ENCODE measurements around the gene RC3H2.
"Not testable (repeated sequence)": the region's sequence is repeated elsewhere in the genome, so short reads cannot be mapped to it uniquely, and the experiment has no call there.

The RC3H2 gene

DNA sequence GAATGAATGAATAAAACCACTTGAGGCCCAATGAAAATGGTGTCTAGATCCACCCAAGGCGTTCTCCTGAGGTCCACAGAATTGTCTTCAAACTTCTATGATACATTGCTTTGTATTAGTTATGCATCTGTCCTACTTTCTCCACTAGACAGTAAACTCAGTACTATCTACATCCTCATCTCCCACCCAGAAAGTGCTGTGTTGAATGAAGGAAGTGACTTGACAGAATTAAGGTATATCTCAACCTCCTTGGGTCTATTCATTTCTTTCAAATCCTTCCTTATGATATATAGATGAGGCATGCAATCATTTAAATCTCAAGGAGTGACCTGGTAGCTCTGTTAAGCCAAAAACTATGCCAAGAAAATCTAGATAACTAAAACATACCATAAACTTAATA, 61.0 kb downstream of the RC3H2 start:
- no peak for DNase-seq

DNA sequence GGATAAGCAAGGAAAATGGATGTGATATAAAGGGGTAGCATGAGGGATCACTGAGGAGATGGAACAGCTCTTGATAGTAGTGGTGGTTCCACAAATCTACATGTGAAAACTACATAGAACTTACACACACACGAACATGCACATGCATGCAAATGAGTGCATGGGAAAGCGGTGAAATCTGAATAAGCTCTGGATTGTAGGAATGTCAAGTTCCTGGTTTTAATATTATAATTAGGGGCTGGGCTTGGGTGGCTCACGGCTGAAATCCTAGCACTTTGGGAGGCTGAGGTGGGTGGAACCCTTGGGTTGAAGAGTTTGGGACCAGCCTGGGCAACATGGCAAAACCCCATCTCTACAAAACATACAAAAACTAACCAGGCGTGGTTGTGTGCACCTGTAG, 63.7 kb downstream of the RC3H2 start:
- DNase-seq, result no peak

- DNase-seq, result not testable (repeated sequence)
These were observed 66.7 kb downstream of the RC3H2 start for GRCh38 chr9:122838441-122838840.

DNA sequence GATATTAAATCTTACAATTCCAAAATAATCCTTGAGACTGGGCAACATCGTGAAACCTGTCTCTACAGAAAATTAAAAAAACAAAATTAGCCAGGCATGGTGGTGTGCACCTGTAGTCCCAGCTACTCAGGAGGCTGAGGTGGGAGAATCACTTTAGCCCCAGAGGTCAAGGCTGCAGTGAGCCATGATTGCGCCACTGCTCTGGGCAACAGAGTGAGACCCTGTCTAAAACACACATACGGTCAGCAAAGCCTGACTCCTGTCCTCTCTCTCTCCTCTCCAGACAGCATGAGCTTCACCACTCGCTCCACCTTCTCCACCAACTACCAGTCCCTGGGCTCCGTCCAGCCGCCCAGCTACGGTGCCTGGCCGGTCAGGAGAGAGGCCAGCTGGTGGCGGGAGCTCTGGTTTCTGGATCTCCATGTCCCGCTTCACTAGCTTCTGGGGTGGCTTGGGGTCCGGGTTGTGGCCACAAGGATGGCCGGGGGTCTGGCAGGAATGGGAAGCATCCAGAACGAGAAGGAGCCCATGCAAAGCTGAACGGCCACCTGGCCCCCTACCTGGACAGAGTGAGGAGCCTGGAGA, 67.8 kb downstream of the RC3H2 start:
- no peak for DNase-seq

DNA sequence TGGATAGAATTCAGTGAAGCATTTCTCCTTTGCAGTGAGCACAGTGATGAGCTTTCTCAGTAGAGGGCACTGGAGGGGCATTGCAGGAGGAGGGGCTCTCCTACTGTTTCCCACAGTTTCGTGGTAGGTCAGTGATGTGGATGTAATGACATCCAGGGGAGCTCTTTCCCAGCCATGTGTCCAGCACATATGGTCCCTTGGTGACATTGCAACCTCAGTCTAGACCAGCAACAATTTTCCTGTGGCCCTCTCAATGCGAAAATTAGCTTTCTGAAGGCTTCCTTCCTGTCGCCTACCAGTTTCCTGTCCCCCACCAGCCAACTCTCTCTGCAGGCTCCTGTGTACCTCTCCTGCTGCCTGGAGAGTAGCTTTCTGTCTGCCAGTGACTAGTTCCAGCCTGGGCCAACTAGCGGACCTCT, 69.8 kb downstream of the RC3H2 start:
- peak; percentile 47 for DNase-seq

DNA sequence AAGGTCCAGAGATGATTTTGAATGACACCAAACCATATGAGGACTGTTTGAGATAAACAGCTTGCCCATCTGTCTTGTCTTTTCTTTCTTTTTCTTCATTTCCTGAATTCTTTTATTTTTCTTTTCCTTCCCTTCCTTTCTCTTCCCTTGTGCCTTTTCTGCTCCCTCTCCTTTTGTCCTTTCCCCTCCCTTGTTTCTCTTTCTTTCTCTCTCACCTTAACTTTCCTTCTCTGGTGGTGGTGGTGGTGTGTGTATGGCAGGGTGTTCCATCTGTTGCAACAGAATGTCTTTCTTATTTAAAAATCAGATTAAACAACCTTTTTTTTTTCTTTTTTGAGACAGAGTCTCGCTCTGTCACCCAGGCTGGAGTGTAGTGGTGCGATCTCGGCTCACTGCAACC, 73.0 kb downstream of the RC3H2 start:
- DNase-seq, result no peak

DNA sequence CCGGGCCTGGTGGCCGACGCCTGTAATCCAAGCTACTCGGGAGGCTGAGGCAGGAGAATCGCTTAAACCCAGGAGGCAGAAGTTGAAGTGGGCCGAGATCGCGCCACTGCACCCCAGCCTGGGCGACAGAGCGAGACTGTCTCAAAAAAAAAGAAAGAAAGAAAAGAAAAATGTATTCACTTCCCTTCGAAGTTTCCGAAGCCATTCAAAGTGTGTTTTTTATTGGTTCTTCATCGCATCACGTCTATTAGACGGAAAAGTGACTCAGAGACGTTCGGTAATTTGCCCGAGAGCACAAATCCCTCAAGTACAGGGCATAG, 76.2 kb downstream of the RC3H2 start:
- DNase-seq, result not testable (repeated sequence)

- no peak for DNase-seq
These were observed 77.4 kb downstream of the RC3H2 start for GRCh38 chr9:122827761-122828093.

DNA sequence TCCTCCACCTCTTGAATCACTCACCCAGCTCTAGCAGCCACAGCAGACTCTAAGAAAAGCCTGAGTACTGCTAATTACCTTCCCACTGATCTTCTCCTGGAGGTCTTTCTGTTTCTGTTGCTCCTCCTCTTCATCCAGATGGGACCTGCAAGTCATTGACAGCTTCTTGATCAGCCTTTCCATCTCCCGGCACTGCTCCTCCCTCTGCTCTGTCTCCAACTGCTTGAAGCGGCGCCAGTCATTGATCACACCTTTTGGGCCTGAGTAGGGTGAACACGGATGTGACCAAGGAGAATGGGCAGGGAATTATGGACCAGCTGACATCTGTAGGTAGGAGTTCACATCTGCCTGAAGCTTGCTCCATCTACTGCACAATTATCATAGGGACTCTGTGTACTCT, 82.2 kb downstream of the RC3H2 start:
- no peak for DNase-seq

- no peak for DNase-seq
These were observed 83.1 kb downstream of the RC3H2 start for GRCh38 chr9:122822056-122822455.

DNA sequence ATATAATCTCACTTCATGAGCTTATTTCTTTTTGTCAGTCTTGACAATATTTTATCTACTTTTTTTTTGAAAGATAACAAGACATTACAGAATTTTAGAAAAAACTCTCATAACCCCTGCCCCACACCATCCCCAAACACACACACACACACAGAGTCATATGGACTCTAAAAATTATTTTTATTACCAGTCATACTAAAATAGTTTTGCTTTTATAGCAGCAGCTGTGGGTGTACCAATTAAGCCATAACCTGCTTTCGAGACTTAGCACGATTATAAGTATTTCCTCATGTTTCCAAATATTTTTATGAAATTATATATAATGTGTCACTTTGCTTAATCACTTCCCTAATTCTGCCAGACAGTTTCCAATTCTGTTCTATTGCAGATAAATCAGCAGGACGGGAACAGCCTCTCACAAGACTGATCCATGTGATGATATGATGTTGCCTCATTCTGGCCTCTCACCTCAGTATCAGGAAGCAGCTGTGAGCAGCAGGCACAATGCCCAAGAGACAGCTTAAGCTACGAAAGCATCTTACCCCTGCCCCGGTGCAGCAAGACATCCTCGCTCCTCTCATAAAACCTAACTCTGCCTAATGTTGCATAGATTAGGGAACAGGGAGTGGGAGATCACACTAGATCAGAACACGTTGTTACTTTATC, 83.7 kb downstream of the RC3H2 start:
- DNase-seq, result no peak

DNA sequence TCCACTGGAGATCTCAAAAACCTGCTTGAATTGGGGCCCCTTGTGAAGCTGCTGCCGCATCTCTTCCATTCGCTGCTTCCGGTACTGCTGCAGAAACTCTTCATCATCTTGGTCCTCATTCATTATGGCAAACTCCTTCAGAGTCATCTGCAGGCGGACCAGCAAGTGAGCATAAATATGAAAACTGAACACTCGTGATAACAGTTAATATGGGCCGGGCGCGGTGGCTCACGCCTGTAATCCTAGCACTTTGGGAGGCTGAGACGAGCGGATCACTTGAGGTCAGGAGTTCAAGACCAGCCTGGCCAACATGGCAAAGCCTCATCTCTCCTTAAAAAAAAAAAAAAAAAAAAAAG, 84.7 kb downstream of the RC3H2 start:
- no peak for DNase-seq

- no peak for DNase-seq
These were observed 85.2 kb downstream of the RC3H2 start for GRCh38 chr9:122819791-122820489.

DNA sequence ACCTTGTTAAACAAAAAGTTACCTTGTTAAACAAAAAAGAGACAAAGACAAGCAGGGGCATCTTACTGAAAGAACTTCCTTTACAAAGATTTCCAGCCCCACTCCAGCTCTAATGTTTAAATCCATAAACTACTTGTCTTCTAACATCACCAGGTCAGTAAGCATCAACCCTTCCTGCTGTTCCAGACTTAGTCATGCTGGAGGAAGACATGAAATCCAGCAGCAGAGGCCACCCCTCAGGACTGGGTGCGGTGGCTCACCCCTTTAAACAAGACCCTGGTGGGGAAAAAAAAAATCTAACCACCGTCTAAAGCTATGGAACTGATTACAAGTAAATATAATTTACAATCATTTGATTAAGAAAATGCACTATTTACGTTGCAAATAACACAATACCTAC, 85.8 kb downstream of the RC3H2 start:
- no peak for DNase-seq

DNA sequence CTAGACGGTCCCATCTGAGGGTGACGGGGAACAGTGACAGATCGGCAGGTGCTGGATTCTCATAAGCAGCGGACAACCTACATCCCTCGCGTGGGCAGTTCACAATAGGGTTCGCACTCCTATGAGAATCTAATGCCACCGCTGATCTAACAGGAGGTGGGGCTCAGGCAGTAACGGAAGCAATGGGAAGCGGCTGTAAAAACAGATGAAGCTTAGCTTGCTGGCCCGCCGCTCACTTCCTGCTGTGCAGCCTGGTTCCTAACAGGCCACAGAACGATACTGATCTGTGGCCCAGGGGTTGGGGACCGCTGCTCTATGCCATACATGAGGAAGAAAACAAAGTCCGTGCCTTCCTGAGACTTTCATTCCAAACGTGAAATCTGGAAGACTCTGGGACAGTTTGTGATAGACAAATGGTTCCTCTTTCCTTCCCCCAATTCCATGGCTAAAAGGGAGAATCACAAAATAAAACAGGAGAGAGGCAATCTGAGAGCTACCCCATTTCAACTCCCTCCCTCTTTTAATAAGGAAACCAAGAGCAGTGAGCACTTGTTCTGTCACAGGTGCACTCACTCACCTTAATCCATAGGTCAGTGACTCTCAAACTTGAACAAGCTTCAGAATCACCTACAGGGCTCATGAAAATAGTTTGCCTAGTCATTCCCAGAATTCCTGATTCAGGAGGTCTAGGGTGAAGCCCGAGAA, 88.8 kb downstream of the RC3H2 start:
- DNase-seq, result peak; percentile 50

DNA sequence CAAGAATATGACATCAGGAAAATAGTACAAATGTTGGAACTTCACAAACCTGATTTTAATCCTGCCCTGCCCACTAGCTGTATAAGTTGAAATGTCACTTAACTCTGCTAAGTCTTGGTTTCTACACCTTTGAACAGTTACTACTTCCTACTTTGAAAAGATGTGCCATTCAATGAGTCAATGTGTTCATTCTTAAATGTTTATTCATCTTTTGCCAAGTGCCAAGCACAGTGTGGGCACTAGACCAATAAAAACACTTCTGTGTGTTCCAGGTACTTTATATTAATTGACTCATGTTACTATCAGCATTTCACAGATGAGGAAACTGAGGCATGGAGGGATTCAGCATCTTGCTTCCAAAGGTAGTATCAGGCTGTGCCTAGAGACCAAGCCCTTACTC, 89.6 kb downstream of the RC3H2 start:
- DNase-seq, result no peak

DNA sequence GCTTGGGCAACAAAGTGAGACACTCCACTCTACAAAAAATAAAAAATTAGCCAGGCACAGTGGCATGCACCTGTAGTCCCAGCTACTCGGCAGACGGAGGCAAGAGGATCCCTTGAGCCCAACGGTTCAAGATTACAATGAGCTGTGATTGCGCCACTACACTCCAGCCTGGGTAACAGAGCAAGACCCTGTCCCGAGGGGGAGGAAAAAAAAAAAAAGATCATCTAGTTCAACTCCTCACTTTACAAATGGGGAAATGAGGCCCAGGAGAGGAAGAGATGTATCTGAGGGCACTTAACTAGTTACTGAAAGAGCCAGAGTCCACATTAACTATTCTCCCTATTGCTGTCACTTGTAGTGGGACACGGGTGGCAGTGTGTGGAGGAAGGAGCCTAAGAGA, 90.6 kb downstream of the RC3H2 start:
- DNase-seq, result no peak

GRCh38 chr9:122812736-122813135, 92.4 kb downstream of the RC3H2 start:
- no peak for DNase-seq

DNA sequence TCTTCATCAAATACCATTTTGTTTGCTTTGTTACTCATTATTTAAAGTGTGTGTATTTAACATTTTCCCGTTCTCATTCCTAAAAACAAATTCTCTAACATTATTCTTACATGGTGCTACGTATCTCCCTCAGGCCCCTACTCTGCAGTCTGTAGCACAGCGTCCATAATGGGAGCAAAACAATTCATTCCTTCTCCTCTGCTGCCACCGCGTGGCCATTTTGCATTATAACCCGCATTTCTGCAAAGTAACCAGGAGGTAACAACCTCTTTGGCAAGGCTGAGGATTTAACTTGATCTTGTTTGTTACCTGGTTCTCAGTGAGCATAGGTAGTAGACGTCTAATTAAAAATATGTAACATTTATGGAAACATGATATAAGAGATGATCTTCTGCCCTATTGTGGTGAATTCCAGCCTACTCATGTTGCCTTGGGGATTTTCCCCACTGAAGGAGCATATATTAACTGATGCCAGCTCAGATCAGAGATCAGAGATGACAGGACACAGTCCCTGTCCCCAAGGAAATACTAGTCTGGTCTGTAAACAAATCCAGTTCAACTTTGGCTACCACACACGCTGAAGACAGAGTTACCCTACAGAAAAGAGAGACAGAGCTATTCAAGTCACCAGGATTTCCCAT, 94.7 kb downstream of the RC3H2 start:
- DNase-seq, result peak; percentile 79

- not testable (repeated sequence) for DNase-seq
These were observed 95.9 kb downstream of the RC3H2 start for GRCh38 chr9:122809261-122809660.

- DNase-seq, result peak; percentile 48
These were observed 97.0 kb downstream of the RC3H2 start for GRCh38 chr9:122808141-122808540.

- DNase-seq, result peak; percentile 87
These were observed 97.8 kb downstream of the RC3H2 start for GRCh38 chr9:122807271-122807900.

DNA sequence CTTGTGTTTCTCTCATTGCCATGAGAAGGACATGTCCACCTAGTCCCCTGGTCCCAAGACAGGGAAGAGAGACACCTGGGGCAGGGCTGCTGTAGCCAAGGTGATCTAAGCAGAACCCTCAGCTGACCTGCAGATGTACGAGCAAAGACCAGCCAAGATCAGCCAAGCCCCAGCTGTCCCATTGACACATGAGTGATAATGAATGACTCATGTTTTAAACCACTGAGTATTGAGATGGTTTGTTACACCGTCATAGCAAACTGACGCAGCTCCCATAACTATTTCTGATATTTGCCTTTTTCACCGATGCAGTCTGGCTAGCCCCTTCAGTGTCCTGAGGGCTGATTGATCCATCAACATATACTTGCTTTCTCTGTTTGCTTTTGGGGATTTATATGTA, 98.5 kb downstream of the RC3H2 start:
- DNase-seq, result peak; percentile 55
